HK-2 (cell line): Measurements from ENCODE around the gene CFAP100.
A peak's percentile ranks its signal among the peaks of the same experiment; 100 is the strongest.

Source experiments
- DNase-seq: peaks from one replicate; pipeline ENCODE4 v3.0.0-alpha.2; 2018; ENCODE audit not compliant: unreplicated experiment

The CFAP100 gene

DNA sequence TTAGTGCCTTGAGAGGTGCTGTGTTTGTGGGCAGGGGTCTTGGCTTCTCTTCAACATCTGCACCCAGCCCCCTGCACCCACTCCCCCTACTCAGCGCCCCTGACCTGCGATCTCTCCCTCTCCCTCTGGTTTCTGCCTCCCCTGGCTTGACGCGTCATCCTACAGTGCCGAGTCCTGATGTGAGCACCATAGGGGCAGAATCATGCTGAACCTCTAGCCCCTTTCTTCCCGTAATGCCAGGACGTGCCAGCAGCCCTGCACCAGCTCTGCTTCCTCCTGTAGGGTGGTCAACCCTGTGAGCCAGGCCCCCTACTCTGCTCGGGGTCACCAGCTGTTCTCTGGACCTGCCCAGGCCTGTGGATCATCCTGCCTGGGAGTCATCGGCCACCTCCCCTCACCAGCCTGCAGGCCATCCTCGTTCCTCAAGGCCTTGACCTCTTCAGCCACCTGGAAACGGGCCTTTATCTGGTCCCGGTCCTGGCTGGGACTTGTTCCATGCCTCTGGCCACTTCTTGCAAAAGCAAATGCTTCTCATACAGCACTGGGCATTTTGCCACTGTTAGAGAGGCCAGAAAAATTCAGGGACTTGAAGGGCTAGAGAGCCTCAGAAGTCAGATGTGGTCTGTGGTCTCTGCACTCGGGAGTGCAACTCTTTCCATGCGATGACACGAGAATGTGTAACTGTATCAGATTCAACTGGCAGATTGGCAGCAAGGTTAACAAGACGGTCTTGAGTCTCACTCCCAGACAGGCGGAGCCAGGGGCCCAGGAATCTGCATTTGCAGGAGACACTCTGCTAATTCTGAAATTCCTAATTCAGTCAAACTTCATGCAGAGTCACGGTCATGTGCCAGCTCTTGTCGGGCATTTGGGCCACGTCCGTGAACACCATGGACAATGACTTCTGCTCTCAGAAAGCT lies 20.8 kb upstream of the CFAP100 start:
- DNase-seq: no peak

DNA sequence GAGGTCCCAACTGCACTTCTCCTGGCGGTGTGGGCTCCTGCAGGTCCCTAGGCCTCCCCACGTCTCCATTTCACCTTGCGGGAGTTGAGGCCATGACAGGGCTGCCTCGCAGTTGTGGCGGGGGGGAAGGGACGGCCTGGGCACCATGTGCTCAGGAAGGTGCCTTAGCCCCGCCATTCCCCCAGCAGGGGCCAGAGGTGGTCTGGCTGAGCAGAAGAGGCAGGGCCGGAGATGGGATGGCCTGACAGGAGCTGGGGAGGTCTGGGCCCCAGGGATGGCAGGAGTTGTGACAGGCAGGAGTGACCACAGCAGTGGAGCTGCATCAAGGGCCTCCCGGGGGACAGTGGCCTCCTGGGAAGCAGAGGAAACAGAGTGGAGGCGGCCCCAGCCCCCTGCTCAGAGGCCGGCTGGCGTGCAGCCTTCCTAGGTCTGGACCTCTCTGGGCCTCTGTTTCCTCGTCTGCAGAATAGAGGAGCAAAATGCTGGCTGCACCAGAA lies 18.8 kb upstream of the CFAP100 start:
- no peak for DNase-seq

DNA sequence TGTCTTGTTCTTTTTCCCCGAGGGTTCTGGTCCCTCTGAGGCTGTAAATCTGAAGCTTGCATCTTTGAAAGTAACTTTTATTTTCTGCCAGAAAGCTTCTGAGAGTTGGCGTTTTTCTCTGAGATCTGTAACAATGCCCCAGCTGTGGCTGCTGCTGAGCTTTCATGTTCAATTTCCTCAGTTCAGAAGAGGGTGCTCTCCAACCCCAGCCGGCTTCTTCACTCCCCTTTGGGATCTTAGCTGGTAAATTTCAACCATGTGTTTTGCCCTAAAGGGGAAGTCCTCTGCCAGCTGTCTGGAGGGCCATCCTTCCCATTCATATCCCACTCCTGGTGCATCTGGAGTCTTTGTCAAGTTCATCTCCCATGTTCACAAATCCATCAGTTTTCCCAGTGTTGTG lies 18.3 kb upstream of the CFAP100 start:
- DNase-seq: no peak

DNA sequence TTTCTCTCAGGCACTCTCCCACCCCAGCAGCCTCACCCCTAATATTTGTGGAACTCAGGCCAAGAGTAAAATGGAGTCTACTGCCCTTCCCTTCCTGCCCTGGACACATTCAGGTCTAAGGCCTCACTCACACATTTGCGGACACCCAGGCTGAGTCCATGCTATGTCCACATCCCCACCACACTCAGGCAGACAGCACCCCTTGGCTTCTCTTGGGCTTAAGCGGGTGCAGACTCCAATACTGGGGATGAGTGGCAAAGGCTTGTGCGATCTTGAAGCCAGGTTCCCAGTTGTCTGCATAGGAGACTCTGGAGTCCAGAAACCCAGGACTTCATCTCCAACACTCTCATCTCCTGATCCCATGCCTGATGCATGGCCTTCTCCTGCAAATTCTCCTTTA lies 17.5 kb upstream of the CFAP100 start:
- DNase-seq: no peak

DNA sequence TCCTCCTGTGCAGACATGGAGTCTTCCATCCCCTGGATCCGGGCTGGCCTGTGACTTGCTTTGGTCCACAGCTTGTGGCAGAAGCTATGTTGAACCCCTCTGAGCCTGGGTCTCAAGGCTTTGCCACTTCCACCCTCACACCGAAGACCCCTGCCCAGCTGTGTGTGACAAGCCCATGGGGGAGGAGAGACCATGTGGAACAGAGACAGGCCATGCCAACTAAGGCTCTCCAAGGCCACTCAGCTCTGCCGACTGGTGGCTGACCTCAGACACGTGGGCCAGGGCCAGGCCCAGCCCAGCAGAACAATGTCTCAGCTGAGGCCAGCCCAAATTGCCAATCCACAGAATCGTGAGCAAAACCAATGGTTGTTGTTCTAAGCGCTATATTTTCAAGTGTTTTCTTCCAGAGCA lies 16.4 kb upstream of the CFAP100 start:
- DNase-seq: no peak

DNA sequence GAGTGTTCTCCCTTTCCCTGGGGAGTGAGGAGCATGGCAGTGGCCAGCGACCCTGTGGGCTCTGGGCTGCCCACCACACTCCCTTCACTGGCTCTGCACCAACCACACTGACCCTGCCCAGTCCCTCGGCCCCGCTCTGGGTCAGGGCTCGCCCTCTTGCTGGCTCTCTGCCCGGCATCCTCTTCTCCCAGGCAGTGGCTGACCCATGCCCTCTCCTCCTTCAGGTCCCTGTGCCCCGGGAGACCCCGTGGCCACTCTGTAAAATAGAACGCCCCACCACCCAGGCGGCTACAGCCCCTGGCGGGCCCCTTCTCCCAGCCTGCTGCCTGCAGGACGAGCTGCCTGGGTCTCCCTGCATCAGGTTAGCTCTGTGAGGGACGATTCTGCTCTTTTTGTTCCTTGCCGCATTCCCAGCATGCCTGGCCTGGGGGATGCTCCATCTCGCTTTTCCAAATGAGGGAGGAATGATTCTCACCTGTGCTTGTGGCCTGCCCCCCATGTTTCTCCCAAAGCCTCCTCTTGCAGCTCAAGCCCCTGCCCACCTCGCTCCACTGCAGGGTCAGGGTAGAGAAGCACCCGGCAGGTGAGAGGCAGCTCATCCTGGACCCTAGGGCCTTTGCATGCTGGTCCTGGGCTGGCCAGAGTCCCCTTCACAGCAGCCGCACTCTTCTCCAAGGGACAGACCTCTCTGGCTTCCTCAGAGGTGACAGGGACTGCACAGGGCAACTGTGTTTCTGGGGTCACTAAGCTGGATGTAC lies 14.5 kb upstream of the CFAP100 start:
- no peak for DNase-seq

DNA sequence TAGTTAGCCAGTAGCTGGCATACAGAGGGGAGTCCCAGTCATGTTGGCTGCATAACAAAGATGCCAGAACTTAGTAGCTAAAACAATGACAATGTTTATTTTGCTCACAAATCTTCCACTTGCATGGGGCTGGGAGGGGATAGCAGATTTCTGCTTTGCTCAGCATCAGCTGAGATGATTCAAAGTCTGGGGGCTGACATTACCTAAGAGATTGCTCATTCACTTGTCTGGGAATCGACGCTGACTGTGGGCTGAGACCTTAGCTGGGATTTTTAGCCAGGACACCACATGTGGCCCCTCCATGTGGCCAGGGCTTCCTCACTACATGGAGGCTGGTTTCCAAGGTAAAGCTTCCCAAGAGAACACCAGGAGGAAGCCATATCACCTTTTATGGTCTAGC lies 12.7 kb upstream of the CFAP100 start:
- no peak for DNase-seq

DNA sequence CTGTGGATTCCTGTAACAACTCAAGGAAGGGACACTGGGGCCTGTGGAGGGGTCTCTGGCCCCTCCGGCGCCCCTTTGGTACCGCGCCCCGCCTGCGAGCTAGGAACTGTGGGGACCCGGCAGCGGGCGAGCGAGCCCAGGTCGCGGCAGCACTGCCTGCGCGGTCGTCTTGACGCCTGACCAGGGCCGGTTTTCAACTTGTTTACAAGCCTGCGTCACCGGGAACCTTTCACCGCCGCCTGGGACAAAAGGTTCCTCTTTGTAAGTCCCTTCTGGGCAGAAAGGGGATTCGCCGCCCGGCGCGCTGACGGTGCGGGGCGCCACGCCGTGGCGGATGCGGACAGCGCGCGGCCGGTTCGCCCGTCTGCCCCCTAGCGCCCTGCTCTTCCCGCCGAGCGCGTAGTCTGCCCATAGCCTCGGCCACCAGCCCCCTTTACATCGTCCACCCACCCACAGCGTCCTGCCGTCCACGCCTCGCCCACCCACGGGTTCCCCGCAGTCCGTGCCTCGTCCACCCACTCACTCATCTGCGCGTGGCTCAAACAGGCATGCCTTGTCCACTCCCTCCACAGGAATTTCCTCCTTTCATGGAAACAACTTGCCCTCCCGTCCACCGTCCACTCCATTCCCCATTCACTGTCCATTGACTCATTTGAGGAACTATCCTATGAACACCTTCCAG lies 5.5 kb upstream of the CFAP100 start:
- DNase-seq: peak; percentile 73

DNA sequence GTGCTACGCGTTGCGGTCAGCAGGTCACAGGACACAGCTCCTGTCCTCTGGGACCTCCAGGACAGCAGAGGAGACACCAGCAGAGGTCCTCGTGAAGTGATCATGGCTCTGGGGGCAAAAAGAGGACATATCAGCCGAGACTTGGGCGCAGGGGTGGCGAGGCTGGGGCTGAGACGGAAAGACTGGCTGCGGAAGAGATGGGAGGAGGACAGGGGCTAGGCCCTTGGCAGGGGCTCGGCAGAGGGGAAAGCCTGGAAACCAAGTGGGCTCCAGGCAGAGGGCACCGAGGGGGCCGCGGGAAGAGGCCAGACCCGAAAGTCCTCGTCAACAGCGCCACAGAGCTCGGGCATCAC lies 4.9 kb upstream of the CFAP100 start:
- DNase-seq: no peak

DNA sequence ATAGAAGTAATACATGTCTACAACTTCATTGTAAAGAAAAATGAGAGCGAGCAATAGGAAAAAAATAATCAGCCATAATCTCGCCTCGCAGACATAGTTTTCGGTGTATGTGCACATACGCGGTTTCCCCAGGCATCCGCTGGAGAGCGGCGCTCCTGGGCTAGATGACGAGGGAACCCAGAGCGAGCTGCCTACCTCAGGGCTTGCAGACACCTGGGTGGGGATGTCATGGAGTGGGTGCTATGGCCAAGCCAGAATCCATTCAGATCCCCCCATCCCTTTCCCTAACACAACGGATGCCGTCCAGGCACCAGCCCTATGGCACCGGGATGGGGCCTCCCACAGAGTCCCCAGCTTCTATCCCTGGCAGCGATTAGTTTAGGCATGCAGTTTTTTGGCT lies 4.5 kb upstream of the CFAP100 start:
- DNase-seq: no peak

DNA sequence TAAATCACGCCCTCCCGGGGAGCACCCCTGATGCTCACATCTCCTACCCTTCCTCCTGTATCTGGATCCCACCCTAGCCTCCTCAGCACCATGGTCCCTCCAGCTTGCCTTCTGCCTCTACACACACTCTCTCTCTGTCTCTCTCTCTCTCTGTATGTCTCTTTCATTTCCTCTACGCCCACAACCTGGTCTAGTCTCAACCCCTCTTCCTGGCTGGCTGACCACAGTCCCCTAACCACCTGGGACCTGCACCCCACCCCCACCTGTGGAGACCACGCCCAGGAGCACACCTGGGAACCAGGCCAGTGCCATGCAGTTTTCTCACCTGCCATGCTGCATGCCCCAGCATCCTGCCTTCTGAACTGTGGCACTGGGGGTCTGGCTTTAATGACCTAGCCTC lies 4.0 kb upstream of the CFAP100 start:
- no peak for DNase-seq

DNA sequence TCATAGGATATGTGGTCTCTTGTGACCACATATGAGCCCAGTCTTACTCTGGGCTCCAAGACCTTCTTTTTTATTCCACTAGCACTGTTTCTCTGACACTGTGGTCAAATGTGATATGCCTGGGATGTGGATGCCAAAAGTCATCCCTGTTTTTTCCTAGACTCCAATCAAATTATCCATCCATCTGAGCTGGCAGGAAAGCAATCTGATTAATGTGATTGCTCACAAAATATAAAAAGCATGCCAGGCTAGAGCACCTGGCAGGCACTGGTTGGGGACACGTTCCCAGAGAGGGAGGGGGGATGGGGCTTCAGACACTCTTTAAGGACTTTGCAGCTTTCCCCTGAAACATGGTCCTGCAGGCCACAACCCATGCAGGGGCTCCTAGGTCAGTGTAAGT lies 3.1 kb upstream of the CFAP100 start:
- DNase-seq: no peak

DNA sequence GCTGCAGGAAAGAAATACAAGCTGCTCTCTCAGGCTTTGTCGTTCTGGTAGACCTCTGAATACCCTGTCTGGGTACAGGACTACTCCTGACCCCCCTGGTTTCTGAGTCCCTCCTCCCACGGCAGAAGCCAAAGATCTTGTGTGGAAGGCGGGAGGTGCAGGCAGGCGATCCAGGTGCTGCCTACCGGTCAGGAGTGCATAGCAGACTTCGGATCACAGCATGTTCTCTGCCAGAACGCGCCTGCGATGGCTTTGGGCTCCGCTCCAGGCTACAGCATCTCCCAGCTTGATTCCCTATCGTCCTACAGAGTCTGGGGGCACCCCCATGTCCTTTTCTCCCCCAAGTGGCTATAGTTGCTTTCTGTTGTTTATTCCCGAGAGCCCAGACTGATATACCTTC lies 2.5 kb upstream of the CFAP100 start:
- DNase-seq: no peak

DNA sequence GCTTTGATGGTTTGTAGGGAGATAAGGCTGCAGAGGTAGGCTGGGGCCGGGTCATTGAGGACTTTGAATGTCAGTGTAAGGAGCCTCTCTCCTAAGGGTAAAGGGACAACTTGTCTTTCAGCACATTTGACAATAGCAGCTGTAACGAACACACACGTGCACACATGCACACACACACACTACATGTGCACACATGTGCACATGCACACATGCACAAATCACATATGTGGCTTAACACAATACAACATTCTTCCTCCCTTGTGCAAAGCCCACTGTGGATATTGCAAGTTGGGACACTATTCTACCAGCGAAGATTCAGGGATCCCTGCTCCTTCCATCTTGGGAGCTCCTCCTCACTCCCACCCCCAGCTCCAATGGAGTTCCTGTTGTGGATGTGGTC lies 1.1 kb upstream of the CFAP100 start:
- DNase-seq: no peak

DNA sequence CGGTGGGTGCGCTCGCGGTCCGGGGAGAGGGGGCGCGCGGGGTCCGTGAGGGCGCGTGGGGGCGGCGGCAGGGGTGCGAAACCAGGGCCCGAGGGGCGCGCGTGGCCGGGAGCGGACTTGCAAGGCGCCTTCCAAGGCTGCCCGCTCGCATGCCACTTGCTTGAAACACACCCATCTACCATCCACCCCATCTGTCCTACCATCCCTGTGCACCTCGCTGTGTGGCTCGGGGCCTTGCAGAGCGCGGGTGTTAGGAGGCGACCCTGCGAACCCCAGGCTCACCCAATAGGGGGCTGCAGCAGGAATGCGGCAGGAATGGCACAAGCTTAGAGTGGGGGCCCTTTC lies 240 bp downstream of the CFAP100 start:
- DNase-seq: no peak

DNA sequence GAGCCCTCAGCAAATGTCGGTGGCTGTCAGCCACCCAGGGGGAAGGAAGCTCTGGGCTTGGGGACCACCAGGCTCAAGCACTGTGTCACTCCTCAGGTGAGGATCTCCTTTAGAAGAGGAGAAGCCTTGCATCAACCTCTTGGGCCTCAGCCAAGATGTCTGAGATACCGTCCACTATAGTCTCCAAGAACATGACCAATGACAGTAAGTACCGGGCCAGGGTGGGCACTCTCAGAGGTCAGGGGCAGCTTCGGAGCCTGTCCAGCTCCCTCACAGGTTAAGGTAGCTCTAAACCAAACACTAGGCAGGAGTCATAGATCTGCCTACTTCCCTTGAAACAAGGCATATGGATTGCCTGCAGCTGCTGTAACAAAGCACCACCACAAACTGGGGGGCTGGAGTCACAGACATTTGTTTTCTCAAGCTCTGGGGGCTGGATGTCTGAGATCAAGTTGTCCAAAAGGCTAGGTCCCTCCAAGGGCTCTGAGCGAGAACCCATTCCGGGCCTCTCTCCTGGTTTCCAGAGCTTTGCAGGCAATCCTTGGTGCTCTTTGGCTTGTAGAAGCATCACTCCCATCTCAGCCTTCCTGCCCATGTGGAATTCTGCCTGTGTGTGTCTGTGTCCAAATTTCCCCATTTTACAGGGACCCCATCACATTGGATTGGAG lies 1.3 kb downstream of the CFAP100 start:
- no peak for DNase-seq

DNA sequence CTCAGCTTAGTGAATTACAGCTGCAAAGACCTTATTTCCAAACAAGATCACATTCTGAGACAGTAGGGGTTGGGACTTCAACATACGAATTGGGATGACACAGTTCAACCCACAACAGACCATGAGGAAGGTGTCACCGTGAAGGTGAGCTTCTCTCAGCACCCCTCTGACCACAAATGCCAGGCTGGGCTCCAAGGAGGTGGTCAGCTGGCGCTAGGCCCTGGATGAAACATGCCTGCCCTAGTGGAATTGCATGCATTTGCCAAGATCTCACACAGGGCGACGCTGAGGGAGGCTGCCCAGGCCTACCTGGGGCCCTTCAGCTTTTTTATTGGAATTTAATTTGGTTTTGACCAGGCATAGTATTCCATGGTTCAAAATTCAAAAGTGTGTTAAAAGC lies 1.8 kb downstream of the CFAP100 start:
- DNase-seq: no peak

DNA sequence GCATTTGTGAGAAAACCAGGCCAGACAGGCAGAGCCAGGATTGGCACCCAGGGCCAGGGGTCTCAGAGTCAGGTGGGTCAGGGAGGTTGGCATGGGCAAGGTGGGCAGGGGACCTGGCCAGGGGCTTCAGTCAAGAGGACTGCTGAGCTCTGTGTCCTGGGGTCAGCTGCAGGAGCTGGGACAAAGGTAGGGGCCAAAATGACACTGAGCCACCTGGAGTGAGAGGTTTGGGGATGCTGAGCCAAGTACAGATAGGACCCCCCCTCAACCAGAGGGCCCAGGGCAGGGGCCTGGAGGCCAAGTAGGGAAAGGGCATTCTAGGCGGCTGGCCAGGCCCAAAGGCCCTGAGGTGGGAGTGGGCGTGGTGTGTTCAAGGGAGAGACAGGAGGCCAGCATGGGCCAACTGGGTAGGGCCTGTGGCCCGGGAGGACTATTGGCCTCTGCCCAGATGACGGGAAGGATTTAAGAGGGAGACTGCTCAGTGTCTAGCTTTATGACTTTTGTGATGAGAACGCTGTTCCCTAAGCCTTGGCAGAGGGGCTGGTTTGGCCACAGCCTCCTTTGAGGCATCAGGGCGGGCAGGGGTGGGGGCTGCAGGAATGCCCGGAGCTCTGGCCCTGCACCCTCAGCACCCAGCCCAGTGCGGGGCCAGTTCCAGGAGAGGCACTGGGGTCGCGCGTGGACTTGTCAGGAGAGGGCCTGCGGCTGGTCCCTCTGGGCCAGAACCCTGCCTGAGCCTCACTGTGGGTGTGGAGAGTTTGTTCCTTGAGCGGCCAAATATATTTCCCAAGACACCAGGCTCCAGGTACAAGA lies 3.1 kb downstream of the CFAP100 start:
- DNase-seq: no peak

DNA sequence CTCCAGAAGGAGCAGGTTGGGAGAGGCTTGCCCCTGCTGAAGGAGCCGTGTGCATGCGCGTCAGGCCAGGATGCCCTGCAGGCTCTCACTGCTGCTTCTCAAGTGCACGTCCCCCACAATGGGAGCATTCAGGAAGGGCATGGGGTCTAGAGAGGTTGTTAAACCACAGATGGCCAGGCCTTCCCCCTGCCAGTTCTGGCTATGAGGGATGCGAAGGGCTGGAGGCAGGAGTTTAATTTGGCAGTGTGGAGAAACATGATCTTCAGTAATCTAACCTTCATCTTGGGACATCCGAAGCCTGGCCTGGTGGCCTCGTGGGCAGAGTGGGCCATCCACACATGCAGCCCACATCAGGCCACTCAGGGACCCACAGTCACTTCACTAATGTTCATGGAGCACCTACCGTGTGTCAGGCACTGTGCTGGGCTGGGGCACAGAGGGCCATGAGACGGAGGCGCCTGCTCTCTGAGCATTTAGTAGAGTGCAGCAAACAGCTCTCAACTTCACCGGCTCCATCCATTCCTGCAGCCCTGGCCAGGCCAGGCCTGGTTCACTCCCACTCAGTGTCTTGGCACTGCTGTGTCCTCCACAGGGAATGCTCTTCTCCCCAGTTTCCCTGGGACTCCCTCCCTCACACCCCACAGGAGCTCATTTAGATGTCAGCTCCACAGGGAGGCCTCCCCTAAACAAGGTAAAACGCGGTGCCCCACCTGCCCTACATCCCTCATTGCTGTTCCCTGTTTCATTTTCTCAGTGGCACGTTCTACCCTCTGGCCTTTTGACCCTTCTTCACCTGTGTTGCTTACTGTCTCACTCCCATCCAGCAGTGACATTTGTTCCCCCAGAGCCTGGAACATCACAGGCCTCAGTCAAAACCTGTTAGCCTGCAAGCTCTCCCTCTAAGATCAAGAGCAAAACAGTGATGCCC lies 4.0 kb downstream of the CFAP100 start:
- DNase-seq: no peak

DNA sequence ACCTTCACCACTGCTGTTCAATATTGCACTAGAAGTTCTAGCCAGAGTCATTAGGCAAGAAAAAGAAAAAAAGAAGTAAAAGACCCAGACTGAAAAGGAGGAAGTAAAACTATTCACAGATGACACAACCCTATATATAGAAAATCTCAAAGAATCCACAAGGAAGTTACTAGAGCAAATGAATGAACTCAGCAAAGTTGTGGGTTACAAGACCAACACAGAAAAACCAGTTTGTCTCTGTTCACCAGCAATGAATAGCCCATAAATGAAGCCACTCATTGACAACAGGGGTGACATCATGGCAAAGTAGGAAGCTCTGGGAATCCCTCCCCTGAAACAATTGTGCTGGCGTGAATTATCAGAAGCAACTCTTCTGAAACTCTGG lies 4.6 kb downstream of the CFAP100 start:
- DNase-seq: no peak
